GM18861 (cell line): Measurements from ENCODE around the gene STXBP5L.
"Not testable (repeated sequence)": the region's sequence is repeated elsewhere in the genome, so short reads cannot be mapped to it uniquely, and the experiment has no call there.

Experiments used
- ATAC-seq: cut with Tn5 transposase; IDR thresholded peaks from one replicate; pipeline ENCODE4 v1.9.1; 2021; ENCODE audit not compliant: unreplicated experiment

The STXBP5L gene

DNA sequence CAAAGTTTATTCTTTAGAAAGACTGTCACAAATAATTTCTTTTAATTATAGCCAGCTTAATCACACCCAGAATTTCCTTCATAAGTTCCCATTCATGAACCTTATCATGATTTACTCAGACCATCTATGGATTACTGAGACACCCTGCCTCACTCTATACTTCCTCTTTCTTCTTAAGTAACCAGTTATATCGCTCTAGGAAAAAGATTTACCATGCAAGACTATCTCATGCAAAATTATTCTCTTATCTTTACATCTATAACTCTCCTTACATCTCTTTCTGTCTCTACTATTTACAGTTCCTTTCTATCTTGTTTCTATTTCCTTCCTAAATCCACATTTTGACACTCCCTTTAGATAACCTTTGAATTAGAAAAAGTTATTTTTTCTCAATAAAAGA, 321.0 kb downstream of the STXBP5L start:
- no peak for ATAC-seq

DNA sequence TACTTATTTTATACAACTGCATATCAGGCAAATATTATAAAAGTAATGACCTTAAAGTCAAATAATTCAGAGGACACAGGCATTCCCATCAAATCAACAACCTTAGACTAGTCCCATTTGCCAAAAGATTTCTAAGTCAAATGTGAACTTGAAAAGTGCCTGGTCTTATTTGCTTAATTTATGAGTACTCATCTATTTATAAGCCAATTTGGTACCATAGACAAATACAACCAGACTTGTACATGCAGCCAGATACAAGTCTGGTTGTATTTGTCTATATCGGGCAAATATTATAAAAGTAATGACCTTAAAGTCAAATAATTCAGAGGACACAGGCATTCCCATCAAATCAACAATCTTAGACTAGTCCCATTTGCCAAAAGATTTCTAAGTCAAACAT, 322.2 kb downstream of the STXBP5L start:
- not testable (repeated sequence) for ATAC-seq

DNA sequence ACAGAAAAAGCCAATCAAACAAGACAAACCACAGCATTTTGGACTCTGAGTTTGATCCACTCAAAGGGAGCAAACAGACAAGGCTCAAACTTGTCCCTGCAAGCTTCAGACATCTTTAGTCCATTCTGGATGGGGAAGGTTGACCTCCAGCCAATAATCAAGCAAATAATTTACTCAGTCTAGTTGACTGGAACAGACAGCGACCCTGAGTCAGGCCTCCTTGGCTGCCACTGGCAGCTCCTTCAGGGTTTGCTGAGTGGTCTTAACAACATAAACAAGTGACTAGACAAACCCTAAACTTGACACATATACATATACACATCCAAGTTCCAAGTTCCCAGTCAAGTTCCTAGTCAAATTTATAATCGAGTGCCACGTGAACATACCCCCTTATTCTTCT, 323.9 kb downstream of the STXBP5L start:
- ATAC-seq: no peak

DNA sequence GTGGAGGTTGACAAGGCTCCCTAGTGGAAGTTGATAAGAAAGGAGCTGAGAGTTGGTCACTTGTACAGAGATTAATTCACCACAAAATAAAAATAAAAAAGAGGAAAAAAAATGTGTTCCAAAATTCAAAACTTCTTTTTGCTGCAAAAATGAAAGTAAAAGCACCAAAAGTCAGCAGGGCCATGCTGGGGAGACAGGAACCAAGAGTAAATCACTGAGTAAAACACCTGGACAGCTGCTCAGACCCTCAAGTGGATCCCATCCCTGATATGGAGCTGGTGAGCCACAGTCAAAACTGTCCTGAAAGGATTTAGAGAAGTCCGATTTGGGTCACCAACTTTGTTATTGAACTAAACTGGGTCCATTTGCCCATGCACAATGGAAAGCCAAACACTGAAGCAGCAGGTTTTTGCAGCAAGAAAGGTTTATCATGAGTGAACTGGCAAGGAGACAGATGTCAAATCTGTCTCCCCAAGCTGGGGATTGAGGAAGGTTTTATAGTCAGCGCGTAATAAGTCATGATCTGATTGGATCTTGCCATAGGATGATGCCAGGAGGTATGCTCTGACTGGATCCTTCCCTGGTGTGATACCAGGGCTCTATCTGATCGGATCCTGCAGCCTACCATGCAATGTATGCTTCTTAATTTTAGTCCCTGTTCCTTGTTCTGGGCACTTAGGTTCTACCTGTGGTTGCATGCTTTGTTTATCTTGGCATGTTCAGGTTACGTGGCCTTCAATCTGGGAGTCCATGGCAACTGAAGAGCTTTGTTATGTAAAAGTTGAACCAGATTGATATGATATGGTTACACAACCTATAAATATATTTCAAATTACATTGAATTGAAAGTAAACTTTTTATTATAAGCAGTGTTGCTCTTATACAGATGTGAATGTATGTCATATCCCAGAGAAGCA, 324.6 kb downstream of the STXBP5L start:
- ATAC-seq: no peak

DNA sequence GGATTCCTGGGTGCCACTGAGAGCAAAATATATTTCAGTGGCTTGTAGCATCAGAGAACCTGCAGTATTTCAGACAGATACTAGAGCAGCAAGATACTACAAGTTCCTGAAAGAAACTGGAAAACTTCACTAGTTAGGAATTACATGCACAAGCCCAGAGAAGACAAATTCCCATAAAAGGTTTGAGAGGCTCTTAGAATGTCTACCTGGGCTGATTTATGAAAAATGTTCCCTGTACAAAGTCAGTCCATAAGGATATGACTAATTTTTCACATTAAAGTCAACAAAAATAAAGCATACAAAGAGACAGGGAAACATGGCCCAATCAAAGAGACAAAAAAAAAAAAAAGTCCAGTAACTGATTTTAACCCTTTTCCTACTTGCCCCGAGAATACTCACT, 335.2 kb downstream of the STXBP5L start:
- no peak for ATAC-seq

DNA sequence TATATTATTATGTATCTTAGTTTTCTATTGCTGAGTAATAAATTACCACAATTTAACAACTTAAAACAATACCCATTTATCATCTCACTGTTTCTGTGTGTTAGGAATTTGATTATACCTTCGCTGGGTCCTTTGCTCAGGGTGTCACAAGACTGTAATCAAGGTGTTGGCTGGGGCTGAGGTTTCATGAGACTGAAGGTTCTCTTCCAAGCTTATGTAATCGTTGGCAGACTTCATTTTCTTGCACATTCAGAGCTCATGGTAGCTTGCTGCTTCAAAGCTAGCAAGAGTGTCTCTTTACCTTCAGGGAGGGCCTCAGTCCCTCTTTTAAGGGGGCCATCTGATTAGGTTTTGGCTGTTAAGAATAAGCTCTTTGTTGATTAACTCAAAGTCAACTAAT, 344.7 kb downstream of the STXBP5L start:
- ATAC-seq: no peak

DNA sequence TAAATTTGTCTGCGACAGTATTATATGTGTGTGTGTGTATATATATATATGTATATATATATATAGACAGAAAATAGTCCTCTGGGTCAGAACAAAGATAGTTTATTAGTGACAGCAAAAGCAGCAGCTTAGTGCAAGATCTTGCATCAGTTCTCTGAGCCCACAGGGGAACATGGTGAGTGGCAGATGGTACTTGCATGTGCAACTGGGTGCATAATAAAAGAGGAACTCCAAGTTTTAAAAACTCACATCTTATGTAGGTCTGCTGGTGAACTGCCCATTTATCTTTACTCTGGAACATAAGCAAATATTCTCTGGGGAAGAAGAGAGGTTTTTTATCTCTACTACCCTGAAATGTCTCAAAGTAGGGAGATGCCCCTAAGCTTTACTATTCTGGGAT, 361.4 kb downstream of the STXBP5L start:
- ATAC-seq: no peak

DNA sequence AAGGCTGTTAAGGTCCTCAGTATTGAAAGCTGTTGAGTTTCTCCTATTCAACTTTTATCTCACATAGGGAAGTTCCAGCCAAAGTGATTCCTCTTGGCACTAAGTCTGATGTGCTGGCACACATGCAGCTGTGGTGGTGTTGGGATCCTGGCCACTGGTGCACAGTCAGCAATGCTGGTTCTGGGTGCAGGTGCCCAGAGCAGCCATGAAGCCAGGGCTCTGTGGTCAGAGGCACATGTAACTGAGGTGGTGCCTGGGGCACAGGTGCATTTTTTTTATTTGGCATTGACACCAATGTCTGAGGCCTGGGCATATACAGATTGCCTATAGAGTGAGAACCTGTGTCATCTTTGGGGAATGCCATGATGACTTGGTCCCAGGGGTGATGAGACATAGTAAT, 366.4 kb downstream of the STXBP5L start:
- ATAC-seq: no peak

DNA sequence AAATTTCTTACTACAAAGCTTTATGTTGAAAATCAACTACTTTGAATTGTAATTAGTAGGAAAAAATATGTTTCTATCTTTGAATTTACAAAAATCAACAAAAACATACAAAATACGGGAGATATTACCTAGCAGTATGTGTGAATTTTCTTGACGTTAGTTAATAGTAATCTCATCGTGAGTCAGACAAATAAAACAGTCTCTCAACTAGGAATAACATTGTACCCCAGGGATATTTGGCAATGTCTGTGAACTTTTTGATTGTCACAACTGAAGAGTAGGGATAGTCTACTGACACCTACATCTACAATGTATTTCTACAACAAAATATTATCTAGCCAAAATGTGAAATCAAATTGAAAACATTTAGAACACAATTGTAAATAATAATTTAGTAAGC, 387.4 kb downstream of the STXBP5L start:
- no peak for ATAC-seq

DNA sequence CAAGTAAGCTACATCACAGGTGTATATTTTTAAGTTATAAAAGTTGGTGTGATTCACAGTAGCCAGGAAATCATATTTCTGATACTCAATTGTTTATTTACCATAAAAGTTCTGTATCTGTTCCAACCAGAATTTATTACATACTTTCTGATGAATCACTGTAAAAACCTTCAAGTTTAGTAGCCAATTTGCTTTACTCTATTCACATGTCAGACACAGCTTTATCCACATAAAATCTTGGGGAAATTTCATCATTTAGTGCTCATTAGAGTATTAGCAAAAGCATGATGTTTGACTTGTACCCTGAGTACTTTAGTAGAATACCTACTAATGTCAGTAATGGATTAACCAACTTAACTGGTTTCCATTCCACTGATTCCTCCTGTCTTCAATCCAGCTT, 388.0 kb downstream of the STXBP5L start:
- no peak for ATAC-seq

DNA sequence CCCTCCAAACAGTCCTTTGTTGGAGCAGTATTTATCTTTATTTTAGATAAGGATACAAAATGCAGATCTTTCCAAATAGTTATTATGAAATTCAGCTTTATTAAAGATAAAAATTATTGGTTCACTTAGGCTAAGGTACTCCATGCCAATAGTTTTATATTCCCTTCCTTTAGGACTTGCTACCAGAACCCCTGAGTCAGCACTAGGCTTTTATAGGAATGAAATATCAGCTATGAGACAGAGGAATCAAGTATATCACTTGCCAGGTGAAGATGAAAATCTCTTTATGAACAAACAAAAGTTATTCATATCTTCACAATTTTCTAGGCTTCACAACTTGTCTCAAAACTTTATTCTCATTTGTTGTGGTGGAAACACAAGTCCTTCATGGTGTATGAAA, 416.3 kb downstream of the STXBP5L start:
- ATAC-seq: no peak

DNA sequence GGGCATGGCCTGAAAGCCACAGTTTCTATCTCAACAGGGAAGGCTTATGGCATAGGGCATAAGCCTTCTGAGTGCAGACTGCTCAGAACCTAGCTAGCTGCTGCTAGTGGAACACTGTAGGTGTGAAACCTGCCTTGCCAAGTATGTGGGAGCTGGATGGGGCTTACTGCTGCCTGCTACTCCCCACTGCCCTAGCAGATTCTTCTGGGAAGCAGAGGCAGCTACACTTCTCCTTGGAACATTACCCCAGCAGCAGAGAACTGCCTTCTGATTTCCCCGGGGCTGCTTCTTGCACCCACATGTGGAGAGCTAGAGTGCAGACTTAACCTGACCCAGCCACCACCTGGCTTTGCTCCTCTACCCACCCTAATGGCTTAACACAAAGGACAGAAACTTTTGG, 422.1 kb downstream of the STXBP5L start:
- no peak for ATAC-seq

DNA sequence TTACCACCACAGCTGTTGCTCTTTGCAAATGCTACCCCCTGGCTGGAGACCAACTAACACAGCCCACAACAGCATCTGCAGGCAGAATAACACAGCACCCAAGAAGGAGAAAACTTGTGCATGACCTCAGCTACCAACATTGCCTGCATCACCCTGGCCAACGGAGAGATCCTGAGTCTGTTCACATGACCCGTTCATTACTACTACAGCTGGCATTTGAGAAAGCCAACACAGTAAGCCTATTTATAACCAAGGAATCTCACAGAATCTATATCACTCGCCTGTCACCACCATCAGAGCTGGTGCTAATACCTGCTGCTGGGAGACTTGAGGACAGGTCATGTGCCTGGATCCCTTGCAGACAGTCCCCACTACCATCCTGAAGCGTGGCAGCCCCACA, 422.6 kb downstream of the STXBP5L start:
- no peak for ATAC-seq

DNA sequence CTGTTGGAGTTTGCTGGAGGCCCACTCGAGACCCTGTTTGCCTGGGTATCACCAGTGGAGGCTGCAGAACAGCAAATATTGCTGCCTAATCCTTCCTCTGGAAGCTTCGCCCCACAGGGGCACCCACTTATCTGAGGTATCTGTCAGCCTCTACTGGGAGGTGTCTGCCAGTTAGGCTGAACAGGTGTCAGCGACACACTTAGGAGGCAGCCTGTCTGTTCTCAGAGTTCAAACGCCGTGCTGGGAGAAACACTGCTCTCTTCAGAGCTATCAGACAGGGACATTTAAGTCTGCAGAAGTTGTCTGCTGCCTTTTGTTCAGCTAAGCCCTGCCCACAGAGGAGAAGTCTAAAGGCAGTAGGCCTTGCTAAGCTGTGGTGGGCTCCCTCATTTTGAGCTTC, 448.0 kb downstream of the STXBP5L start:
- not testable (repeated sequence) for ATAC-seq

DNA sequence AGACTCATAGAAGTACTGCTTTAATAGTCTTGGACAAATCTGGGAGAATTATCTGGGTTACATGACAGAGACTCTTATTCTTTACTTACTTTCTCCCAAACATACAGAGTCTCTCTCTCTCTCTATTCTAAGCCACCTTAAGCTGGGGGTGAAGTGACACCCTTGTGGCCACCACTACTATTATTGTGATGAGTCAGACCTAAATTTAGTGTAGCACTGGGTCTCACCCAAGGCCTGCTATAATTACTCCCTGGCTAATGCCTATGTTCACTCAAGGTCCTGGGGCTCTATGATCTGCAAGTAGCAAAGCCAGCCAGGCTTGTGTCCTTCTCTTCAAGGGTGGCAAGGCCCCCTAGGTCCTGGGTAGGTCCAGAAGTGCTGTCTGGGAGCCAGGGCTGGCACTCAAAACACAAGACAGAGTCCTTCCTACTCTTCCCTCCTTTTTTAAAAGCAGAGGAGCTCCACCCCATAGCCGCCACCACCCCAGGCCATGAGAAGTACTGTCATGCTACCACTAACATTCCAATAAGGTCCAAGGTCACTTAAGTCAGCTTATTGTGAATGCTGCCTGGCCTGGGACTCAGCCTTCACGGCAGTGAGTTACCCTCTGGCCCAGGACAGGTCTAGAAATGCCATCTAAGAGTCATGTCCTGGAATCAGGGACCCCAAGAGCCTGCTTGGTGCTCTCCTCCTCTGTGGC, 454.2 kb downstream of the STXBP5L start:
- ATAC-seq: no peak

DNA sequence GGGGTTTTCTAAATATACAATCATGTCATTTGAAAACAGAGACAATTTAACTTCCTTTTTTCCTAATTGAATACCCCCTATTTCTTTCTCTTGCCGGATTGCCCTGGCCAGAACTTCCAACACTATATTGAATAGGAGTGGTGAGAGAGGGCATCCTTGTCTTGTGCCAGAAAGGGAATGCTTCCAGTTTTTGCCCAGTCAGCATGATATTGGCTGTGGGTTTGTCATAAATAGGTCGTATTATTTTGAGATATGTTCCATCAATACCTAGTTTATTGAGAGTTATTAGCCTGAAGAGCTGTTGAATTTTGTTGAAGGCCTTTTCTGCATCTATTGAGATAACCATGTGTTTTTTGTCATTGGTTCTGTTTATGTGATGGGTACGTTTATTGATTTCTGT, 480.3 kb downstream of the STXBP5L start:
- not testable (repeated sequence) for ATAC-seq

DNA sequence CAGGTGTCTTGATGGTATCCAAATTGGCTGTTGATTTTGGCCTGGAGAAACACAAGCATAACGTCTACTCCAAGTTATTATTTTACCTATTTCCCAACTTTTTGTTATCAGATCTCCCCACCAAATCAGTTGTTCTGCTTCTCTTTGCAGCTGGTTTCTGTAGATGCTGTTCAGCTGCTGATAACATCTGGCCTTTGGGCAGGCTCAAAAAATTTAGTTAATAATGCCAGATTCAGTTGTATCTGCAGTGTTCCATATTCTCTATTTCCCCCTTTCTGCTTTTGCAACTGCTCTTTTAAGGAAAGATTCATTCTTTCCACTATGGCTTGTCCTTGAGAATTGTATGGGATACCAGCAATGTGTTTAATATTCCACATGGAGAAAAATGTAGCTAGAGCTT, 488.0 kb downstream of the STXBP5L start:
- not testable (repeated sequence) for ATAC-seq

DNA sequence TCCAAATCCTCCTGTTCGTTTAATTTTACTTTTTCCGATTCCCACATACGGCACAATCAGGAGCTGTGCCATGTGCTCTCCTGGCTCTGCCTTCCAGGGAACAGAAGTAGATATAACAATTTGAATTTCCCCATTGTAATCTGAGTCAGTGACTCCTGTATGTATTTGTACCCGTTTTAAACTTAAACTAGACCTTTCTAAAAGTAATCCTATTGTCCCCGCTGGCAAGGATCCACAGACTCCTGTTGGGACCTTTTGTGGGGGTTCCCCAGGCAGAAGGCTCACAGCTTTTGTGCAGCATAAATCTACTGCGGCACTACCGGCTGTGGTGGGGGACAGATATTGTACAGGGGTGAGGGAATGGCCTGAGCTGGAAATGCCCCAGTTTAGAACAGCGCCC, 490.0 kb downstream of the STXBP5L start:
- not testable (repeated sequence) for ATAC-seq

DNA sequence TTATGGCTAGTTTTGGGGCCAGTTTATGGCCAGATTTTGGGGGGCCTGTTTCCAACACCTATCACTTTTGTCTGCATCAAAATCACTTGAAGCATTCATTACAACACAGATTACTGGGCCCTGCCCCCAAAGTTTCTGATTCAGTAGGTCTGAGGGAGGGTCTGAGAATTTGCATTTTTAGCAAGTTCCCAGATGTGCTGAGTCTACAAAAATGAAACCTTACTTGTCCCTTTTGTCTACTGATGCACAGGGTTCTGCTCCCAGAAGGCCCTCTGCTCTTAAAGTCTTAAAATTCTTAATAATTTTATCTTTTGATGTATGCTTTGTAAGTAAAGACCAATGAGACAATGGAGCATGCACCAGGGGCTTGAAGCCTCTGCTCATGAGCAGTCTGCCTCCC, 491.8 kb downstream of the STXBP5L start:
- no peak for ATAC-seq

DNA sequence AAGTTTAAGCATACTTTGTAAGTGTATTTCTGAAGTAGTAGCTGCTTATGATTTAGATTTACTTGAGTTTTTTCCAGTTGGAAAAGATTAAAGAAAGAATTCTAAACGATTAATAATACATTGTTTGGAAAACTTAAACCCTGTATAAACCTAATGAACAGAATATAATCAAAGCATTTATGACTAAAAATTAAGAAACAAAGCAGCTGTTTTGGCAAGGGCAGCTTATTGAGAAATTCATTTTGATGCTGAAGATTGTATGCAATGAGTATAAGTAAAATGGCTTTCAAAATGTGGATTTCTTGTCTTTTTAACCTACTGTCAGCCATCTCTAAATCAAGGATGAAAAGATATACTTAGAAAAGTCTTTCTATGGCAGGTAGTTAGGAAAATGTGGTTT, 497.6 kb downstream of the STXBP5L start:
- no peak for ATAC-seq

DNA sequence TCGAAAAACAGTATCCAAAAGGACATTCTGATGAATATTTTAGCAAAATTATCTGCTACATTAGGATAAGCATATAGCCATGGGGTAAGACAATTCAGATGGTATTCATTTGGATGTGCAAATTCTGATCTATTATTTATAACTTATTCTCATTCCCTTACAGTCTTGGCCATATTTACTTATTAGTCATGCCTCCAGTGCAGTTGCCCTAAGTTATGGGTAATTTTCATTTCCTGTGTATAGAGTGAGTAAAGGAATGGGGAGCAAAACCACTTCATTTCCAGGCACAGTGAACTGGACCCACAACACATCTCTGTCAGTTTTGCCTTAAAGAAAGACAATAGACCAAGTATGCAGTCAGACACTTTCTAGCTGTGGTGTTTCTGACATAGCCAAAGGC, 503.5 kb downstream of the STXBP5L start:
- no peak for ATAC-seq

DNA sequence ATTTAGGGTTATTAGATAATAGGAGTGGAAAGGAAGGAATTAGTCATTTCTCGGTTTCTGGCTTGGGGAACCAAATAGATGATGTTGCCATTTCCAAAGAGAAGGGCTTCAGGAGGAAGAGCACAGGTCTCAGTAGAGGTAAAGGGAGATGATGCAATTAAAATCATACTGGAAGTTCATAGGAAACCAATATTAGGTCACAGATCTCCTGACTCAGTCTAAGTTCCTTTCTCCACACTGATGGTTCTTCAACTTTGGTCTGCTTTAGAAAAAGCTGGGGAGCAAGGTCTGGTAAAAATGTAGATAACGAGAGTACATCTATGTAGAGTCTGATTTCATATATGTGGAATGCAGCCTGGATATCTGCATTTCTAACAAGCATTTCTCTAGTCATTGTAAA, 506.9 kb downstream of the STXBP5L start:
- ATAC-seq: no peak
